CD4-positive, CD25-positive, alpha-beta regulatory T cell (primary cell): Measurements from ENCODE around the gene RINL. TPM values are rescaled to one million over a fixed set of nuclear protein-coding genes. Genes with fewer than 3 reads are reported as not detected.

Experiments used
- ATAC-seq, 2 donors: fragments of 150-1000 bp; cut with Tn5 transposase; one replicate each; pipeline ENCODE4 v1.10.0; 2021; ENCODE audit warnings: low read depth in 2 of 2, moderate number of reproducible peaks in 2 of 2, moderate library complexity in 1 of 2
- DNase-seq, 3 donors: peaks; one replicate each; pipeline versions ENCODE4 v3.0.0 to v3.0.0-alpha.2; 2012 to 2022; ENCODE audit warnings: mixed read lengths in 1 of 3
- H3K27ac ChIP-seq: one replicate; pipeline ENCODE4 v1.7.0; 2013; ENCODE audit warnings: mild to moderate bottlenecking, low read length; ENCODE audit not compliant: insufficient read depth, poor library complexity, severe bottlenecking
- H3K27me3 ChIP-seq: one replicate; pipeline ENCODE4 v1.7.0; 2013; ENCODE audit warnings: low read length; ENCODE audit not compliant: control insufficient read depth, insufficient read depth
- H3K36me3 ChIP-seq: one replicate; pipeline ENCODE4 v1.7.0; 2013; ENCODE audit warnings: mild to moderate bottlenecking, low read length, moderate library complexity; ENCODE audit not compliant: control insufficient read depth, insufficient read depth
- H3K4me1 ChIP-seq: 2 replicates; pipeline ENCODE4 v1.7.0; 2013; ENCODE audit warnings: mild to moderate bottlenecking, low read length; ENCODE audit not compliant: insufficient read depth, control insufficient read depth, poor library complexity, severe bottlenecking
- H3K4me3 ChIP-seq: one replicate; pipeline ENCODE4 v1.7.0; 2013; ENCODE audit warnings: low read depth, mild to moderate bottlenecking, low read length, moderate library complexity
- H3K9me3 ChIP-seq, 2 experiments: 1 replicate in 1 of 2; 2 replicates in 1 of 2; pipeline ENCODE4 v1.7.0; 2013; ENCODE audit warnings: low read length in 2 of 2, mild to moderate bottlenecking in 1 of 2, moderate library complexity in 1 of 2; ENCODE audit not compliant: control insufficient read depth in 2 of 2
- H3K27ac Mint-ChIP-seq, 3 donors: one replicate each; pipeline ENCODE4 v1.8.0; 2020 to 2022; ENCODE audit warnings: mild to moderate bottlenecking in 3 of 3, mixed read lengths in 3 of 3, moderate library complexity in 2 of 3
- H3K27me3 Mint-ChIP-seq: one replicate; pipeline ENCODE4 v1.8.0; 2022; ENCODE audit warnings: mild to moderate bottlenecking, mixed read lengths
- H3K36me3 Mint-ChIP-seq: one replicate; pipeline ENCODE4 v1.8.0; 2020; ENCODE audit warnings: mixed read lengths
- H3K4me1 Mint-ChIP-seq, 4 donors: one replicate each; pipeline ENCODE4 v1.8.0; 2020 to 2022; ENCODE audit warnings: mixed read lengths in 4 of 4, mild to moderate bottlenecking in 1 of 4
- H3K4me3 Mint-ChIP-seq, 4 donors: one replicate each; pipeline ENCODE4 v1.8.0; 2020 to 2022; ENCODE audit warnings: mild to moderate bottlenecking in 4 of 4, mixed read lengths in 4 of 4, moderate library complexity in 3 of 4
- H3K9me3 Mint-ChIP-seq, 7 donors: one replicate each; pipeline ENCODE4 v1.8.0; 2020 to 2022; ENCODE audit warnings: mixed read lengths in 7 of 7, mild to moderate bottlenecking in 3 of 7, moderate library complexity in 2 of 7
- polyA plus RNA-seq, 4 donors: library from polyadenylated mRNA; unstranded; fragments of 300-500 nt; fragmentation: Illumina TruSeq; gene quantifications; one replicate each; pipeline ENCODE4 v1.2.3, GENCODE V29; 2021
- total RNA-seq: library from RNA; stranded (reverse); gene quantifications from one replicate; pipeline ENCODE4 v1.2.3, GENCODE V29; 2022

The RINL gene
- total and polyA plus RNA-seq, 5 donors from 2014 or later, result 30.1 to 48.9 (median 38.5) TPM

- Mint-ChIP-seq H3K9me3 (no peaks in the 10 kb centered on the region), H3K4me3 (no peak overlapping the region), H3K36me3 (peaks cover 18% of the 10 kb centered on the region), H3K27me3 (no peaks in the 10 kb centered on the region), H3K27ac (peak overlapping the region; percentile 26 to 75 (median 38)), H3K4me1 (peaks cover 0 to 24% (median 8%) of the 10 kb centered on the region in 4 donors)
- DNase-seq, result peak in 1 of 3 donors; percentile 56
- no peak overlapping the region for H3K4me3 ChIP-seq
- H3K36me3 ChIP-seq, result peaks cover 31% of the 10 kb centered on the region
- no peak for ATAC-seq
- no peak overlapping the region for H3K27ac ChIP-seq
- H3K27me3 ChIP-seq, result no peaks in the 10 kb centered on the region
- no peaks in the 10 kb centered on the region for H3K4me1 ChIP-seq
- no peaks in the 10 kb centered on the region for H3K9me3 ChIP-seq
Measured at GRCh38 chr19:38908911-38909310, 30.8 kb upstream of the RINL start.

GRCh38 chr19:38907670-38908069 lies 29.6 kb upstream of the RINL start:
- no peak overlapping the region for H3K4me3 ChIP-seq
- peak overlapping the region in 2 of 3 donors; percentile 15 to 72 for H3K27ac Mint-ChIP-seq
- H3K4me1 Mint-ChIP-seq, result peaks cover 0 to 29% (median 11%) of the 10 kb centered on the region in 4 donors
- H3K36me3 ChIP-seq, result peaks cover 31% of the 10 kb centered on the region
- H3K9me3 Mint-ChIP-seq, result no peaks in the 10 kb centered on the region
- H3K27me3 ChIP-seq, result no peaks in the 10 kb centered on the region
- H3K27ac ChIP-seq, result no peak overlapping the region
- H3K4me1 ChIP-seq, result no peaks in the 10 kb centered on the region
- H3K4me3 Mint-ChIP-seq, result no peak overlapping the region
- no peaks in the 10 kb centered on the region for H3K9me3 ChIP-seq
- no peak for ATAC-seq
- DNase-seq, result no peak
- H3K36me3 Mint-ChIP-seq, result peaks cover 21% of the 10 kb centered on the region
- no peaks in the 10 kb centered on the region for H3K27me3 Mint-ChIP-seq

DNA sequence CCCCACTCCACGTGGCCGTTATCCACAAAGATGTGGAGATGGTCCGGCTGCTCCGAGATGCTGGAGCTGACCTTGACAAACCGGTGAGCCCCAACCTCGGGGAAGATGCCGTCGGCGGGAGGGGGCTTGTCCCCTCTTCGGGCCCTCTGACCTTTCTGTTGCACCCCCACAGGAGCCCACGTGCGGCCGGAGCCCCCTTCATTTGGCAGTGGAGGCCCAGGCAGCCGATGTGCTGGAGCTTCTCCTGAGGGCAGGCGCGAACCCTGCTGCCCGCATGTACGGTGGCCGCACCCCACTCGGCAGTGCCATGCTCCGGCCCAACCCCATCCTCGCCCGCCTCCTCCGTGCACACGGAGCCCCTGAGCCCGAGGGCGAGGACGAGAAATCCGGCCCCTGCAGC lies 29.2 kb upstream of the RINL start:
- no peak overlapping the region for H3K27ac Mint-ChIP-seq
- no peak overlapping the region for H3K4me3 Mint-ChIP-seq
- Histone ChIP-seq H3K27me3 (no peaks in the 10 kb centered on the region), H3K36me3 (peaks cover 31% of the 10 kb centered on the region), H3K4me3 (no peak overlapping the region), H3K4me1 (no peaks in the 10 kb centered on the region), H3K27ac (no peak overlapping the region), H3K9me3 (no peaks in the 10 kb centered on the region)
- DNase-seq, result no peak
- no peak for ATAC-seq
- no peaks in the 10 kb centered on the region for H3K9me3 Mint-ChIP-seq
- H3K27me3 Mint-ChIP-seq, result no peaks in the 10 kb centered on the region
- peaks cover 0 to 31% (median 11%) of the 10 kb centered on the region in 4 donors for H3K4me1 Mint-ChIP-seq
- peaks cover 21% of the 10 kb centered on the region for H3K36me3 Mint-ChIP-seq

DNA sequence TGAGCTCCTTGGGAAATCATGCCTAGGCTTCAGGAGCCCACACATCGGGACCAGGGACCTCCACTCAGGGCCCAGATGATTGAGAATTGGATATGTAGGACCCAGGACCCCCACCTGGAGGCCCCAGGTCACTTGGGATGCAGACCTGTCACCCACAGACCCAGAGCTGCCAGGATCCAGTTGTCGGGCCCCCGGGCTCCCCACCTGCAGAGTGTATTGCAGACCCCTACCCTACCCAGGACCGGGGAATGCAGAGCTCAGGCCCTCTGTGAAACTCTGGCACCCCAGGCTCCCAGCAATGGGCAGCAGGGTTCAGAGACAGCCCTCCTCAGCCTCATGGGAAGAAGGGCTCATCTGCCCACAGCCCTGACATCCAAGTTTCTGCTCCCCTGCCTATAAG lies 27.5 kb upstream of the RINL start:
- Histone ChIP-seq H3K36me3 (peaks cover 31% of the 10 kb centered on the region), H3K9me3 (no peaks in the 10 kb centered on the region), H3K27ac (no peak overlapping the region), H3K27me3 (no peaks in the 10 kb centered on the region), H3K4me1 (peaks cover 10% of the 10 kb centered on the region), H3K4me3 (no peak overlapping the region)
- H3K4me3 Mint-ChIP-seq, result no peak overlapping the region
- ATAC-seq (no peak), DNase-seq (no peak)
- no peaks in the 10 kb centered on the region for H3K27me3 Mint-ChIP-seq
- H3K36me3 Mint-ChIP-seq, result peaks cover 21% of the 10 kb centered on the region
- peaks cover 0 to 1% (median 0%) of the 10 kb centered on the region in 7 donors for H3K9me3 Mint-ChIP-seq
- H3K4me1 Mint-ChIP-seq, result peaks cover 3 to 39% (median 17%) of the 10 kb centered on the region in 4 donors
- H3K27ac Mint-ChIP-seq, result no peak overlapping the region

DNA sequence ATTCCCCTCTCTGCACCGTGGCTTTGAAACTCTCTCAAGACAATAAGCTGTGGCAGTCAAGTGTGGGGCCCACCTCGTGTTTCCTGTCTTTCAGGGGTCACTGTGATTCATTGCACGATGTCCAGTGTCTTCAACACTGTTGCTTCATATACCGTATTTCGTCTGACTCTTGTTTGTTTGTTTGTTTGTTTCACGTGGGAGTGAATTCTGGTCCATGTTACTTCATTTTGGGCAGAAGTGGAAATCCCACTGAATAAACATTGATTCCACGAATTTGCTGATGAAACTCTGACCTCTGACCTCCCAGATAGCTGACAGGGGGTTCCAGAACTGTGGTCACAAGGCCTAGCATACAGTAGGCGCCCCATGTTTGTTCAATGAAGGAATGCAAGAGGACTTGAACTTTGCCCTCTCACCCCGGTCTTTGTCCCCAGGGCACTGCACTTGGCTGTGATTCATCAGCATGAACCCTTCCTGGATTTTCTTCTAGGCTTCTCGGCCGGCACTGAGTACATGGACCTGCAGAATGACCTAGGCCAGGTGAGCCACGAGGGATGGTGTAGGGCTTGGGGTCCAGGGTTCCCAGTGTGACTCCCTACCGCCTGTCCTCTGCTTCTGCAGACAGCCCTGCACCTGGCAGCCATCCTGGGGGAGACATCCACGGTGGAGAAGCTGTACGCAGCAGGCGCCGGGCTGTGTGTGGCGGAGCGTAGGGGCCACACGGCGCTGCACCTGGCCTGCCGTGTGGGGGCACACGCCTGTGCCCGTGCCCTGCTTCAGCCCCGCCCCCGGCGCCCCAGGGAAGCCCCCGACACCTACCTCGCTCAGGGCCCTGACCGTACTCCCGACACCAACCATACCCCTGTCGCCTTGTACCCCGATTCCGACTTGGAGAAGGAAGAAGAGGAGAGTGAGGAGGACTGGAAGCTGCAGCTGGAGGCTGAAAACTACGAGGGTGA lies 26.8 kb upstream of the RINL start:
- H3K27me3 Mint-ChIP-seq, result no peaks in the 10 kb centered on the region
- H3K27ac ChIP-seq, result no peak overlapping the region
- H3K9me3 ChIP-seq, result no peaks in the 10 kb centered on the region
- DNase-seq, result no peak
- no peak overlapping the region for H3K27ac Mint-ChIP-seq
- no peak overlapping the region for H3K4me3 ChIP-seq
- H3K9me3 Mint-ChIP-seq, result peaks cover 0 to 1% (median 0%) of the 10 kb centered on the region in 7 donors
- H3K4me1 ChIP-seq, result peaks cover 16% of the 10 kb centered on the region
- no peaks in the 10 kb centered on the region for H3K27me3 ChIP-seq
- H3K4me3 Mint-ChIP-seq, result peak overlapping the region in 1 of 4 donors; percentile 33
- peaks cover 21% of the 10 kb centered on the region for H3K36me3 Mint-ChIP-seq
- ATAC-seq, result no peak
- H3K4me1 Mint-ChIP-seq, result peaks cover 6 to 43% (median 20%) of the 10 kb centered on the region in 4 donors
- H3K36me3 ChIP-seq, result peaks cover 31% of the 10 kb centered on the region

DNA sequence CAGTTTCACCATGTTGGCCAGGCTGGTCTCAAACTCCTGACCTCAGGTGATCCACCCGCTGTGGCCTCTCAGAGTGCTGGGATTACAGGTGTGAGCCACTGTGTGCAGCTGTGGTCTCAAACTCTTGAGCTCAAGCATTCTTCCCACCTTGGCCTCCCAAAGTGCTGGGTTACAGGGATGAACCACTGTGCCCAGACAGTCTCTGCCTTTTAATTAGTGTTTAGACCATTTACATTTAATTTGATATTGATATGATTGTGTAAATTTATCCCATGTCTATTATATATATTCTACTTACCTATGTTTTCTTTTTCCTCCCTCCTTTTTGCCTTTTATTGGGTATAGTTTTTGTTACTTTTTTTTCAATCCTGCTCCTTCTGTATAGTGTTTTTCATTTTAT lies 23.6 kb upstream of the RINL start:
- H3K4me3 ChIP-seq, result peak overlapping the region; percentile 35
- Mint-ChIP-seq H3K4me1 (peaks cover 6 to 62% (median 31%) of the 10 kb centered on the region in 4 donors), H3K27ac (peak overlapping the region in 1 of 3 donors; percentile 78), H3K9me3 (peaks cover 0 to 1% (median 0%) of the 10 kb centered on the region in 7 donors), H3K36me3 (peaks cover 12% of the 10 kb centered on the region), H3K4me3 (peak overlapping the region; percentile 65 to 96 (median 84)), H3K27me3 (no peaks in the 10 kb centered on the region)
- ATAC-seq (no peak), DNase-seq (no peak)
- peaks cover 32% of the 10 kb centered on the region for H3K4me1 ChIP-seq
- H3K27ac ChIP-seq, result no peak overlapping the region
- H3K36me3 ChIP-seq, result peaks cover 15% of the 10 kb centered on the region
- H3K9me3 ChIP-seq, result no peaks in the 10 kb centered on the region
- H3K27me3 ChIP-seq, result no peaks in the 10 kb centered on the region

GRCh38 chr19:38900743-38901190 lies 22.7 kb upstream of the RINL start:
- no peak for ATAC-seq
- H3K36me3 Mint-ChIP-seq, result peaks cover 12% of the 10 kb centered on the region
- Histone ChIP-seq H3K4me3 (peak overlapping the region; percentile 92), H3K4me1 (peaks cover 32% of the 10 kb centered on the region), H3K36me3 (peaks cover 13% of the 10 kb centered on the region), H3K27me3 (no peaks in the 10 kb centered on the region), H3K27ac (peak overlapping the region; percentile 99), H3K9me3 (no peaks in the 10 kb centered on the region)
- peak overlapping the region in 2 of 3 donors; percentile 79 to 97 for H3K27ac Mint-ChIP-seq
- peaks cover 0 to 1% (median 0%) of the 10 kb centered on the region in 7 donors for H3K9me3 Mint-ChIP-seq
- peak overlapping the region; percentile 91 to 99 (median 95) for H3K4me3 Mint-ChIP-seq
- no peaks in the 10 kb centered on the region for H3K27me3 Mint-ChIP-seq
- no peak for DNase-seq
- H3K4me1 Mint-ChIP-seq, result peaks cover 6 to 65% (median 31%) of the 10 kb centered on the region in 4 donors
